Measurements from ENCODE around the gene TTLL11.

Gene TTLL11

DNA sequence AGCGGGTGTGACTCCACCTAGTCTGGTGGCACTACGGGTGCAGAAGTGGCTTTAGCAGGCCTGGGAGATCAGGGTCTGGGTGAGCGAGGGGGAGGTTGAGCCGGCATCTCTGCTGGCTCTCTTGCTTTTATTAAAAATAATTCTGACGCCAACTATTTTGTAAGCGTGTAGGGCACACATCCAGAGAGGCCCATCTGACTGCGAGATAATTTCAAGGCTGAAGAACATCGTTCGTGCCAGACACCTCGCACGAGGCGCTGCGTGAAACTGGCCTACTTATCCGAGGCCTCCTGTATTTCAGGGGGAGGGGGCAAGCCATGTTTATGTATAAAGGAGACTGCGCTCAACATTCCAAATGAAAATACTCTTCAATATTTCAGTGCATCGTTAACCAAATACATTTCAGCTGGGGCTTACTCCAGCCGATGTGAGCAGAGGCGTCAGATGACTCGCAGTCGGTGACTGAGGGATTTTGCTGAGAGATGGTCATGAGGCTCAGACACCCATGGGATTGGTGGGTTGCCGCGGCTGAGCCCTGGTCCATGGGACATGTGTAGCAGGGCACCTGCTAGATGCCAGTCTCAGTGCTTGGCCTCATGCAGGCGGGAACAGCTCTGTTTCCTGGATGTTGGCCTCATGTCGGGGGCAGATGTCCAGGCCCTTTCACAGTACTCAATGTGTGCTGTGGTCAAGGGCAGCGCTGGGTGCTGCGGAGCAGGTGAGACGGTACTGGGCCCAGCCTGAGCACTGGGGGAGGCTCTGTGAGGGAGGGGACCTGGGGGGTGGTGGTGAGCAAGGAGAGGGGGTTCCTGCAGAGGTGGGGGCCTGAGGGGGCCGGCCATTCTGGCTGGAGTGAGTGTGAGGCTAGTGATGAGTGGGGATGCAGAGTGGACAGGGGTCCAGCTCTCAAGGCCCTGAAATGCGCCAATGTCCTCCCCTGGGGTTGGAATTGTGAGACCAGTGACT lies 240.2 kb downstream of the TTLL11 start:
- no peak for DNase-seq (ENCODE audit: low read depth)

DNA sequence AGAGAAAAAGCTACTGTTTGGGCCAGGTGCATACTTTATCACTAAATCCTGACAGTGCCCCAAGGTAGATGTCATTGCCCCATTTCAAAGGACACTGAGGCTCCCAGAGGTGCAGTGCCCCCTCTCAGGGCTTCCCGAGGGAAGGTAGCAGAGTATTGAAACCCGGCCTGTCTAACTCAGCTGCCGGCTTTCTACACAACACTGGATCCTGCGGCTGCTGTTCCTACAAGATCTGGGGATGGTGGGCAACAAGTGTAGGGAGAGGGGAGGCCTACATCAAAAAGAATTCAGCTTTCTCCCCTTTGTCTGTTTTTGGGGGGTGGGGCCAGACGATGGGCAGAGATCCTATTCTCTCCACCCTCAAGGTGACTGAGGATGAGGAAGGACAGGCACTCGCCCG lies 240.9 kb downstream of the TTLL11 start:
- no peak for DNase-seq (ENCODE audit: low read depth)

DNA sequence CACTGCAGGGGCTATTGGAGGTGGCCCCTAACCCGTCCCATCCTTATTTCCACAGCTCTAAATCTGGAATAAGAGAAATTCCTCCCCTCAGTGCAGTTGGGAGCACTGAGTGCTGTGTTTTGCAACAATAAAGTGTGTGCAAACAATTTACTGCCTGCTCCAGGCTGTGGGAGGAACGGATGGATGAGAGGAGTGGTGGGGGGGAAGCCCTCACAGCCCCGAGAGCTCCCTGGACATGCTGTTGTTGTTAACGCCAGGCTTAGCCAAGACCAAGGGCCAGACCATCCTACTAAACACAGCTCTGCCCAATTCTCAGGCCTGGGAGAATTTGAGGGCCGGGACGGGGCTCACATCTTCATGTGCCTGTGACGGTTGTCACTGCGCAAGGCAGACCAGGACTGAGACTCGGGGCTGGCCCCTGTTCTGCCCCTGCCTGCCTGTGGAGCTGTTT lies 241.4 kb downstream of the TTLL11 start:
- DNase-seq (ENCODE audit: low read depth), result no peak

DNA sequence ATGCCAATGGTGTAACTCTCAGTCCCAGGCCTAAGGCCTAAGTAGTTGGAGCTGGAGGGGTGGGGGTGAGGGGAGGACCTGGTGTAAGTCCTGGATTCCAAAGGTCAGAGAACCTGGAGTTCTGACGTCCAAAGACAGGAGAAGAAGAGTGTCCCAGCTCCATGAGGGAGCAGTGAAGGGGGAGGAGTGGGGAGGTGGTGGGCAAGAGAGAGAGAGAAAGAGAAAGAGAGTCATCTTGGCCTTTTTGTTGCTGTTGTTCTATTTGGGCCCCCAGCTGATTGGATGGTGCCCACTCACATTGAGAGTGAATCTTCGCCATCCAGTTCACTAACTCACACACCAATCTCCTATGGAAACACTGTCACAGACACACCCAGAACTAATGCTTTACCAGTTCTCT lies 242.7 kb downstream of the TTLL11 start:
- no peak for DNase-seq (ENCODE audit: low read depth)

DNA sequence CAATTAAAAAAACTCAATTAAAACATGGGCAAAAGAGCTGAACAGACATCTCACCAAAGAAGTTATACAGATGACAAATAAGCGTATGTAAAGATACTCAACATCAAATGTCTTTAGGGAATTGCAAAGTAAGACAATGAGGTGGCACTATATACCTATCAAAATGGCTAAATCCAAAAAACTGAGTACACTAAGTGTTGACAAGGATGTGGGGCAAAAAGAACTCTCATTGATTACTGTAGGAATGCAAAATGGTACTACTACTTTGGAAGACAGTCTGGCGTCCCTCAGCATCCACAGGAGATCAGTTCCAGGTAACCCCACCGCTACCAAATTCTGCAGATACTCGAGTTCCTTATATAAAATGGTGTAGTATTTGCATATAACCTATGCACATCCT lies 243.6 kb downstream of the TTLL11 start:
- DNase-seq (ENCODE audit: low read depth), result no peak

DNA sequence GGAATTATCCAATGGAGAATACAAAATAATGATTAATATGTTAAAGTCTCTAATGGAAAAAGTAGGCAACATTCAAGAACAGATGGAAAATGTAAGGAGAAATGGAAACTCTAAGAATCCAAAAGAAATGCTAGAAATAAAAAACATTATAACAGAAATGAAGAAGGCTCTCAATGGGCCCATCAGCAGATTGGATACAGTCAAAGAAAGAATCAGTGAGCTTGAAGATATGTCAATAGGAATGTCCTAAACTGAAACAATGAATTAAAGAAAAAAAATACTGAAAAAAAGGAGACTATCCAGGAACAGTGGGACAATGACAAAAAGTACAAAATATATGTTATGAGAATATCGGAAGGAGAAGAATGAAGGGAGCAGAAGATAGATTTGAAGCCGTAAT lies 248.5 kb downstream of the TTLL11 start:
- DNase-seq (ENCODE audit: low read depth), result no peak

DNA sequence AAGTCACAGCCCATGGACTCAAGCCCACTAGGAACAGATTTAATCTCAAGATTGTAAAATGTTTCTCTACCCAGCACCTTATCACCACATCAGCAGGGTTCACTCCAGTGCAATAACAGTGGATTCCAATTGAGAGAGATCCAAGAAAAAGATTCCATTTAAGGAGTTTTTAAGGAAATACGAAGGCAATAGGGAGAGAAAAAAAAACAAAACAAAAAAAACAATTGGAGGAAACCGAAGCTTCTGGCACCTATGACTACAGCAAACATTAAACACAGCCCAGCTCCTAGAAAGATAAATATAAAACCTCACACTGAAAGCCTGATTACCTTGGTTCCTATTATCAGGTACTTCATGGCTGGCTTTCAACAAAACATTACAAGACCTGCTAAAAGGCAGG lies 249.0 kb downstream of the TTLL11 start:
- DNase-seq (ENCODE audit: low read depth), result no peak

DNA sequence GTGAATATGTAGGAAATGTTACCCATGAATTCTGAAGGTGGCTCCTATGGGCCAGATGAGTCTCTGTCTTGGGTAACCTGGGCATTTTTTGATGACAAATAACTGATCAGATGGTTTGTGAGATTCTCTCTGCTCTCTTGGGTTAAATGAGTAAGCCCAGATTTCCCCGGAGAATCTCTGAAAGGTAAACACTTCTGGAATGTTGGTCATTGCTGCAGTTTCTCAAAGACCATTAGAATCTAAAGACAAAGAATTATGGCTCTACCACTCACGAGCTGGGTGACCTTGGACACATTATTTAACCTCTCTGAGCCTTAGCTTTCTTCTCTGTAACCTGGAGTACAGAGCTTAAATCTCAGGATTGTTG lies 250.5 kb downstream of the TTLL11 start:
- no peak for DNase-seq (ENCODE audit: low read depth)

DNA sequence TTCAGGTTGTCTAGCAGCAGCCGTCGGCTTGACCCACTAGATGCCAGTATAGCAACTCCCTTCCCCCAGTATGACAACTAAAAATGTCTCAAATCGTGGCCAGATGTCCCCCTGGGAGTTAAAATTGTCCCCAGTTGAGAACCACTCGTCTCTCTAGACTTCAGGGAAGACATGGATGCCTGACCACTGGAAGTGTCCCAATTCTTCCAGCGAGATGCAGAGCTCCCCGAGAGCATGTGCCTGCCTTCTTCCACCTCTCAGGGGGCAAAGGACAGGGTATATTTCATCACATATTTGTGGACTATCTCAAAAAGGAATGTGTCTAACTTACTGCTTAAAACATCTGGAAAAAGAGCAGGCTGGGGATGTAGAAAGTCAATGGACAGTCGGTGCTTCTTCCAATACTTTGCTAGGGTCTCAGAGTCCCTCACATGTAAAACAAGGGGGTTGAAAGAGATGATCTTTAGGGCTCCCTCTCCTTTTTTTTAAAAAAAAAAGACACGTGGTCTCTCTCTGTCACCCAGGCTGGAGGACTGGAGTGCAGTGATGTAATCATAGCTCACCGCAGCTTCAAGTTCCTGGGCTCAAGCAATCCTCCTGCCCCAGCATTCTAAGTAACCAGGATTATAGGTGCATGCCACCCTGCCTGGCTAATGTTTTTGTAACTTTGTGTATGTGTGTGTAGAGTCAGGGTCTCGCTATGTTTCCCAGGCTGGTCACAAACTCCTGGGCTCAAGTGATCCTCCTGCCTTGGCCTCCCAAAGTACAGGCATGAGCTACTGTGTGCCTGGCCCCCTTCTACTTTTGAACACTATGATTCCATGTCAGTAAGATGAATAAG lies 251.1 kb downstream of the TTLL11 start:
- DNase-seq (ENCODE audit: low read depth), result no peak

DNA sequence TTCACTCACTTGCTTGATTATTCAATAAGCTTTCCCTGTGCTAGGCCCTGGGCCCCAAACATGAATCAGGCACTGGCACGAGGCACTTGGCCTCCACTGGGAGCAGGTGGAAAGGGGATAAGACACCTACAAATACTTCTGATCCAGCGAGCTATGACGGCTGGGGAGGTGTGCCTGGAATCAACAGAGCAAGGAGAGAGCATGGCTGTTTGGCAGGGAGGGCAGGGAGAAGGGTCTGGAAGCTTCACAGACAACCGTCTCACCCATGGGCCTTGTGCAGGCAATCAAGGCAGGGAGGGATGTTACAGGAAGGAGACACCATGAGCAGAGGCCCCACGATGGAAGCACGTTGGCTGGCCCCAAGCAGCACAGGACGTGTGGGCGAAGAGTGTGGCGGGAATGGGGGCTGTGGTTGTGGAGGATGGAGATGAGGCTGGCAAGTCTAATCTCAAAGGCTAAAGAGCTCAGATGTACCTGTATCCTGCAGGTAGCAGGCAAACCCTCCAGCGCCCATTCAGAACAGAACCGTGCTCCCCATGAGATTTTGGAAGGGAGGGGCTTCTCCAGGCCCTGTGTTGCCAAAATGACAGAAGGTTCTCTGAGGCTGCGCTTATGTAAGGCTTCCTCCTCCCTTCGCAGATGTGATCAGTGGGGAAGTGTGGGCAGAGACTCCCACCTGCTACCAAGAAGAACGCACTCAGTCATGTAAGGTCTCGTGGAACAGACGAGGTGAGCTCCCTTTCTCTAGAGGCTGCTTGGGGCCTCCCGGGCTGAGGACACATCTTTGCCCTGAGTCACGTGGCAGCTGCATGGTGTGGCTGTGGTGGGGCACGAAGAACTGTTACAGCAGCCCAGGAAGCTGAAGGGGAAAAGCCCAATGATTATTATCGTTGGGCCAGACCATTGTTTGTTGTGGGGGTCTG lies 252.0 kb downstream of the TTLL11 start:
- no peak for DNase-seq (ENCODE audit: low read depth)

DNA sequence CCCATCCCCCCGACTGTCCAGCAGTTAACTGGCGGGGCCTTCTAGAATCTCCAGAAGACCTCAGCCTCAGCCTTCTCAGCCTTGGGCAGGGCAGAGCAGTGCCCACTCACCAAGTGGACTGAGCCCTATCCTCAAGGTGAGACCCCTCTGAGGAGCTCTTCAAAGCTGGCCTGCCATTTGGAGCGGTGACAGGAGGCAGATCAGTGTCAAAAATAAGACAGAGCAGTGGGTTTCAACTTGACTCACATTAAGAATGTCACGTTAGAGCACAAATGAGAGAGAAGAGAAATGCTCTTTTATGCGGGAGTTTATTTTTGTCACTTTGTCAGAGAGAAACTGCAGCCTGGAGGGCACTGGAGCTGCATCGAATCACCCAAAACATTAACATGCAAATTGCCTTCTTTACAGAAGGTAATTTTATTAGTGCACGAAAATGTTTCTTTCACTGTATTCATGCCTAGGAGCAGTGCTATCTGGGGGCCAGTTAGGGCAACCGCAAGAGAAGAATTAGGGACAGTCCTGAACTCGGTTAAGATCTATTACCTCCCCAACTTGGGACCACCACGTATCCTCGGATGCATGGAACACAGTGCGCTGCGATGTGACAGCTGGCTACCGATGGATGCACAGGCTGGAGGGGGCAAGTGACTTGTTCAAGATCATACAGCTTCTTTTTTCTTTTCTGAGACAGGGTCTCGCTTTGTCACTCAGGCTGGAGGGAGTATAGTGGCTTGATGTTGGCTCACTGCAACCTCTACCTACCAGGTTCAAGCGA lies 253.2 kb downstream of the TTLL11 start:
- no peak for DNase-seq (ENCODE audit: low read depth)

DNA sequence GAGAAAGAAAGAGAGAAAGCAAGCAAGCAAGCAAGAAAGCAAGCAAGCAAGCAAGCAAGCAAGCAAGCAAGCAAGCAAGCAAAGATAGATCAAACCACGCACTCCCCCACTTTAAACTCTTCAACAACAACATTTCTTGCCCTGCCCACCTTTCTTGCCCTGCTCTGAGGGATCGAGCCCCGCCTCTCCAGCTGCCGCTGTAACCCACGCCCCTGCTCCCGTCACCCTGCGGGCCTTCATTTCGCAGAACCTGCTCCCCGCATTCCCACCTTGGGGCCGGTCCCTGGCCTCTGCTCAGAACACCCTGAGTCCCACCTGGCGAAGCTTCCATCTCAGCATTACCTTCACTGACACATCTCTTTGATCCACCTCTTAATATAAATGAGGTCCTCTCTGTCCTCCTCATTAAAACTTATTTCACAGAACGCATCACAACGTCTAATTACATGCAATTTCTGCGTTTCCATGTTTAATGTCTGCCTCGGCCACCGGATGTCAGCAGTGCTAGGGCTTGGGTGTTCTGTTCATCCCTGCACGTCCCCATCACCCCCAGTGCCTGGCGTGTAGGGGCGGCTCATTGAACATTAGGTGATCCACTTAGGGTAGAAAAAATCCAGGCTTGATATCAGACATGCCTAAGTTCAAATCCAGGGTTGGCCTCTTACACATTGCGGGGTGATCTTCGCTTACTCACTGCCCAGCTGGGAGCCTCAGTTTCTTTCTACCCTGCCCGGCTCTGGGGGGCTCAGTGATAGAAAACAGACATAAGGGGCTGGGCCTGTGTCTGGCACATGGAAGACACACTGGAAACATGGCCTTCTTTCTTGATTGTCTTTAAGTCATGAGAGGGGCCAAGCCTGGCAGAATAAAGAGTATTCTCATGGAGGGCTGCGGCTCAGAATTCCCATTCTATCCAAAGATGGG lies 254.1 kb downstream of the TTLL11 start:
- DNase-seq (ENCODE audit: low read depth), result no peak

DNA sequence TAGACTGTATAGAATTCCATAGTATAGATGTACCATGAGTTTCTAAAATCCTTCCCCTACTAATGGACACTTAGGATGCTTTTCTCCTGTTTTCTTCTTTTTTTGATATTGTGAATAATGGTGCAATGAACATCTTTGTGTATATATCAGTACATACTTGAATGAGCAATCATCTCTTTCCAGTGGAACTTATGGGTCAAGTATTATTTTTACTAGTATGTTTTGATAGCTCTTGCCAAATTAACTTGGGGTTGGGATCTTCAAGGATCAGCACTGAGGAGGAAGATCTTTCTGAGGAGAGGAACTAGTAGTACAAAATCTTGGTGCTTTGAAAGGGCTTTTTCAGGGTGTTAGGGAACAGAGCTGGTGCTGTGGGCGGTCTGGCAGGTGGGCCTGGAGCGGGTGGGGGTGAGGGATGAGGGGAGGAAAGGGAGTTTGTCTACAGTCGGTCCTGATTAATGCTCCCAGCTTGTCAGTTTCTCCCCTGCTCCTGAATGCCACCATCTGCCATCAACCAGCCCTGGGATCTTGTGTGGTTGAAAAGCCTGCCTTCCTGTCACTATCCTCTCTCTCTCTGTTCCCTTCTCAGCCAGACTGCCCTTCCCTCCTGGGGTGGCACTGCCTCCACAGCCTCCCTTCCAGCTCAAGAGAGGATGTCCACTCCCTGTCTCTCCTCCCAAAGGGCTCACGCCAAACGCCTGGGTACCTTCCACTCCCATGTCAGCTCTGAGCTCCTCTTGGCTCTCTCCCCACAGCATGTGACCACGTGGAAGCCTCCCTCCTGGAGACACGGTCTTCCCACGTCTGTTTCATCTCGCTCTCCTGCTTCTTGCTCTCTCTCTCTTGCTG lies 255.8 kb downstream of the TTLL11 start:
- no peak for DNase-seq (ENCODE audit: low read depth)

DNA sequence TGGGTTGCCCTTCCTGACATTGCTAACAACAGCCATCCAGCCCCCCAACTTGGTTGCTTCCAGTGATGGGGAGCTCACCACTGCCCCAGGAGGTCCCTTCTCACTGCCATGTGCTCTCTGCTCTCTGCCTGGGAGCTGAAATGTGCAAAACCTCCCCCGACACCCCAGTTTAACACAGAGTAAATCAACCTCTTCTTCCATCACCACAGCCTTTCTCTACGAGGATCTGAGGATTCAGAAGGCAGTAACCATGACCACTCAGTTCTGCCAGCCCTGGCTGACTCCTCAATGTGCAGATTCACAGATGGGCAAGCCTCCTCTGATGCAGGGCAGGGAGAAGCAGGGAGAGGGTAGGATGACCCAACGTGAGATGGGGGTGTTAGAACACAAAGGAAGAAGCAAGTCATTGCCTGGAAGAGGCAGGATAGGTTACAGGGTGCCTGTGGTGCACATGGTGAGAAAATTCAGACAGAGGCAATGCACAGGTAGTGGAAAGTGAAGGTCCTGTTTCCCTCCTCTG lies 256.7 kb downstream of the TTLL11 start:
- no peak for DNase-seq (ENCODE audit: low read depth)

DNA sequence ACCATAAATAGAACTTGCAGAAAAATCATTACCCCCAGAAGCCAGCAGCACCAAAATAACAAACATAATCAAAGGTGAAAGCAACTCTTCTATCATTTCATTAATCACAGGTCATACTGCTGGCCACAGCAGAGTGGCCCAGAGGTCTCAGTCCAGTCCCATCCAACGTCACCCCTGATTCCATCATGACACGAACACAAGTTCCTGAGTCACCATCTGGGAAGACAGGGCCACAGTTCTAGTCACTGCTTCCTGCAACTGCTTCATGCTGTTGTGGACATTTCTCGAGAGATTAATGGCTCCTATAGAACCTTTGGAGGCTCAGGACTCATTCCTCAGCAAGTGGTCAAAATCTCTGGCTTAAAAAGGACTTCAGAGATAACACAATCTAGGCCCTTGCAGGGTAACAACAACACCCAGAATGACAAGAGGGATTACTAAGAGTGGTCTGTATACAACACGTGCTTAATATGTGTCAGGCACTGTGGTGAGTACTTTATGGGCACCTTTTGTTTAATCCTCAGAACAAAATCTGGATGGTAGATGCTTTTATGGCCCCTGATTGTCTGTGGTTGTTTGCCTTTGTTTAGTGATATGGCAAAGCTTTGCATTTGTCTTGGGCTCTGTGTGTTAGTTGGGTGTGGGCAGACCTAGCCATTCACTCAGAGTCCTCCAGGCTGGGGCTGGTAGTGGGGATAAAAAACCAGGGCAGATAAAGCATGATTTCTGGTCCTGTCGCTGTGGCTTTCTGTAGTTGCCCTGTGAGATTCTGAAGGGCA lies 257.3 kb downstream of the TTLL11 start:
- DNase-seq (ENCODE audit: low read depth), result no peak

DNA sequence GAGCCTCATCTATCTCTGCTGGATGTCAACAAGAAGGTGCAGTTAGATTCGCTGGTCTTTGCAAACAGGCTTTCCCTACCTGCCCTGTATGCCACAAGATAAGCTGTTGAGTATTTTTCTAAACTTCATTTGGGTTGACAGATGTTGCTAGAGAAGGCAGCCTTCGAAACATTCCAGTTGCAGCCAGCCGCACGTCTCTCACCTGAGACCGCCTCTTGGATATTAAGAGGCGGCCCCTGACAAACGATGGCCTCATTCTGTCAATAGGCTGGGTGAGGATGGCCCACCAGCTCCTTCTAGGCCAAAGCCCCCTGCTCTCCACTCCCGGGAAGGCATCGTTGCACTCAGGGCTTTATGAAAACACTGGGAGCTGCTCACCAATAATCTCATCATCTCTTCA lies 260.0 kb downstream of the TTLL11 start:
- DNase-seq (ENCODE audit: low read depth), result no peak

DNA sequence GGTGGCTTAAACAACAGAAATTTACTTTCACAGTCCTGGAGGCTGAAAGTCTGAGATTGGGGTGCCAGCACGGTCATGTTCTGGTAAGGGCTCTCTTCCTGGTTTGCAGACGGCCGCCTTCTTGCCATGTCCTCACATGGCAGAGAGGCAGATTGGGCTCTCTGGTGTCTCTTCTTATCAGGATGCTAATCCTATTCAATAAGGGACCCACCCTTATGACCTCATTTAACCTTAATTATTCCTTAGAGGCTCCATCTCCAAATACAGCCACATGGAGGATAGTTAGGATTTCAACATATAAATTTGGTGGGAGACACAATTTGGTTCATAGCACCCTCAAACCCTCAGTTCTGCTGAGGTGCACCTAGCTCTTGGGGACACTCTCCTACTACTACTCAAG lies 261.2 kb downstream of the TTLL11 start:
- DNase-seq (ENCODE audit: low read depth), result no peak
